Gastroesophageal sphincter (tissue), 4 donors: ENCODE measurements around the gene ADAD2. TPM values are rescaled to one million over a fixed set of nuclear protein-coding genes. Genes with fewer than 3 reads are reported as not detected.

Experiments
- ATAC-seq: fragments of 150-250 bp; one replicate; pipeline ENCODE4 v1.9.1; 2016; ENCODE audit warnings: mild to moderate bottlenecking, moderate library complexity
- H3K27ac ChIP-seq, 4 donors: fragments of 200-600 bp; sonication (generic) in 3 of 4; 1 replicate in 3 of 4; 2 replicates in 1 of 4; pipeline ENCODE4 v1.5.1; 2016 to 2019
- H3K27me3 ChIP-seq: fragments of 200-600 bp; sonication (generic); one replicate; pipeline ENCODE4 v1.5.1; 2019
- H3K36me3 ChIP-seq, 2 donors: fragments of 200-600 bp; sonication (generic); one replicate each; pipeline ENCODE4 v1.5.1; 2019; ENCODE audit warnings: control low read depth in 1 of 2
- H3K4me1 ChIP-seq, 3 donors: fragments of 200-600 bp; sonication (generic); 1 replicate in 2 of 3; 2 replicates in 1 of 3; pipeline ENCODE4 v1.5.1; 2016 to 2019; ENCODE audit warnings: control low read depth in 2 of 3
- H3K4me3 ChIP-seq, 2 donors: fragments of 200-600 bp; sonication (generic); one replicate each; pipeline ENCODE4 v1.5.1; 2019; ENCODE audit warnings: mild to moderate bottlenecking in 1 of 2, moderate library complexity in 1 of 2
- H3K9me3 ChIP-seq, 3 donors: fragments of 200-600 bp; sonication (generic); one replicate each; pipeline ENCODE4 v1.5.1; 2017 to 2019; ENCODE audit warnings: control low read depth in 2 of 3
- EP300 ChIP-seq: sonication (generic); formaldehyde crosslinking; IDR thresholded peaks from one replicate; pipeline ENCODE4 v1.6.1; 2017; ENCODE audit warnings: antibody characterized with exemption, mild to moderate bottlenecking
- POLR2A ChIP-seq, 2 donors: fragments of 450-650 bp; IDR thresholded peaks; one replicate each; pipeline ENCODE4 v1.6.1; 2017; ENCODE audit warnings: antibody characterized with exemption in 2 of 2, mild to moderate bottlenecking in 2 of 2, moderate library complexity in 1 of 2
- POLR2AphosphoS5 ChIP-seq: sonication (generic); formaldehyde crosslinking; IDR thresholded peaks from one replicate; pipeline ENCODE4 v1.6.1; 2017; ENCODE audit warnings: antibody characterized with exemption
- WGBS, 2 donors: methylation state at CpG; one replicate each; pipeline ENCODE4 v1.1.5; 2018; ENCODE audit warnings: low coverage in 1 of 2; 5-methylcytosine and 5-hydroxymethylcytosine counted together
- total RNA-seq, 4 donors: library from RNA; depleted of rRNA; stranded (reverse); fragments of >200 nt; gene quantifications; one replicate each; pipeline ENCODE4 v1.1.0, GENCODE V29; 2016
- TF ChIP-seq, protein P1 (sequence below), 4 experiments: fragments of 200-600 bp in 2 of 4; fragments of 450-650 bp in 2 of 4; sonication (generic) in 1 of 4; IDR thresholded peaks; one replicate each; pipeline ENCODE4 v1.5.1; 2017 to 2019; ENCODE audit warnings: antibody characterized with exemption in 4 of 4, mild to moderate bottlenecking in 2 of 4, moderate library complexity in 2 of 4

Gene ADAD2
- total RNA-seq, 4 donors from 2014 or later, result 0.27 to 0.47 (median 0.31) TPM; not detected in 1

DNA sequence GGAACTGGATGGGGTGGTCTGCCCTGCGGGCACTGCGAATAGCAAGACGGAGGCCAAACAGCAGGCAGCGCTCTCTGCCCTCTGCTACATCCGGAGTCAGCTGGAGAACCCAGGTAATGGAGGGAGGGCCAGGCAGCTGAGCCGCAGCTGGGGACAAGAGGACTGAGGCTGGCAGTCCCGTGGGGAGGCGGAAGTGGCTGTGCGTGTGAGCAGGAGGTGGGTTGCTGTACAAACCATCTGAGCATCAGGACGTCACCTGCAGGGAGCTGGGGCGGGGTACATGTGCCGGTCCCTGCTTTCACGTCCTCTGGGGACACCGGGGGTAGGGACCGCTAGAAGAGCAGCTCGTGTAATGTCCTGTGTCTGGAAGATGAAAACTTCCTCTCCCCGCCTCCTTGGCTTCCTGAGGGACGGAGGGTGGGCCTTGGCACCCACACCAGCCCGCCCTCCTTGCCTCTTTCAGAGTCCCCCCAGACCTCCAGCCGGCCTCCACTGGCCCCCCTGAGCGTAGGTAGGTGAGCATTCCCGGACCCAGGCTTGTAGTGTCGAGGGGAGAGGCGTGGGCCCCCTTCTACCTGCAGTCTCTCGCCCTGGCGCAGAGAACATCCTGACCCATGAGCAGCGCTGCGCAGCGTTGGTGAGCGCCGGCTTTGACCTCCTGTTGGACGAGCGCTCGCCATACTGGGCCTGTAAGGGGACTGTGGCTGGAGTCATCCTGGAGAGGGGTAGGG is 3.7 kb downstream of the ADAD2 start:
- Histone ChIP-seq H3K36me3 (no peaks in the 10 kb centered on the region), H3K27me3 (peaks cover 34% of the 10 kb centered on the region), H3K27ac (no peak overlapping the region), H3K4me3 (no peak overlapping the region), H3K9me3 (no peaks in the 10 kb centered on the region), H3K4me1 (no peaks in the 10 kb centered on the region)
- ATAC-seq, result no peak
- 63% methylated on average over 10 of the region's 34 CpGs; no CpG with 5 or more reads in 1 of the 2 donors for WGBS, 2 donors
- TF ChIP-seq POLR2A (IDR thresholded peaks at IDR 0.05), result no peak
- TF ChIP-seq EP300, result no peak
- TF ChIP-seq, protein P1, sequence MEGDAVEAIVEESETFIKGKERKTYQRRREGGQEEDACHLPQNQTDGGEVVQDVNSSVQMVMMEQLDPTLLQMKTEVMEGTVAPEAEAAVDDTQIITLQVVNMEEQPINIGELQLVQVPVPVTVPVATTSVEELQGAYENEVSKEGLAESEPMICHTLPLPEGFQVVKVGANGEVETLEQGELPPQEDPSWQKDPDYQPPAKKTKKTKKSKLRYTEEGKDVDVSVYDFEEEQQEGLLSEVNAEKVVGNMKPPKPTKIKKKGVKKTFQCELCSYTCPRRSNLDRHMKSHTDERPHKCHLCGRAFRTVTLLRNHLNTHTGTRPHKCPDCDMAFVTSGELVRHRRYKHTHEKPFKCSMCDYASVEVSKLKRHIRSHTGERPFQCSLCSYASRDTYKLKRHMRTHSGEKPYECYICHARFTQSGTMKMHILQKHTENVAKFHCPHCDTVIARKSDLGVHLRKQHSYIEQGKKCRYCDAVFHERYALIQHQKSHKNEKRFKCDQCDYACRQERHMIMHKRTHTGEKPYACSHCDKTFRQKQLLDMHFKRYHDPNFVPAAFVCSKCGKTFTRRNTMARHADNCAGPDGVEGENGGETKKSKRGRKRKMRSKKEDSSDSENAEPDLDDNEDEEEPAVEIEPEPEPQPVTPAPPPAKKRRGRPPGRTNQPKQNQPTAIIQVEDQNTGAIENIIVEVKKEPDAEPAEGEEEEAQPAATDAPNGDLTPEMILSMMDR (IDR thresholded peaks at IDR 0.05), result no peak
- TF ChIP-seq POLR2AphosphoS5, result no peak

DNA sequence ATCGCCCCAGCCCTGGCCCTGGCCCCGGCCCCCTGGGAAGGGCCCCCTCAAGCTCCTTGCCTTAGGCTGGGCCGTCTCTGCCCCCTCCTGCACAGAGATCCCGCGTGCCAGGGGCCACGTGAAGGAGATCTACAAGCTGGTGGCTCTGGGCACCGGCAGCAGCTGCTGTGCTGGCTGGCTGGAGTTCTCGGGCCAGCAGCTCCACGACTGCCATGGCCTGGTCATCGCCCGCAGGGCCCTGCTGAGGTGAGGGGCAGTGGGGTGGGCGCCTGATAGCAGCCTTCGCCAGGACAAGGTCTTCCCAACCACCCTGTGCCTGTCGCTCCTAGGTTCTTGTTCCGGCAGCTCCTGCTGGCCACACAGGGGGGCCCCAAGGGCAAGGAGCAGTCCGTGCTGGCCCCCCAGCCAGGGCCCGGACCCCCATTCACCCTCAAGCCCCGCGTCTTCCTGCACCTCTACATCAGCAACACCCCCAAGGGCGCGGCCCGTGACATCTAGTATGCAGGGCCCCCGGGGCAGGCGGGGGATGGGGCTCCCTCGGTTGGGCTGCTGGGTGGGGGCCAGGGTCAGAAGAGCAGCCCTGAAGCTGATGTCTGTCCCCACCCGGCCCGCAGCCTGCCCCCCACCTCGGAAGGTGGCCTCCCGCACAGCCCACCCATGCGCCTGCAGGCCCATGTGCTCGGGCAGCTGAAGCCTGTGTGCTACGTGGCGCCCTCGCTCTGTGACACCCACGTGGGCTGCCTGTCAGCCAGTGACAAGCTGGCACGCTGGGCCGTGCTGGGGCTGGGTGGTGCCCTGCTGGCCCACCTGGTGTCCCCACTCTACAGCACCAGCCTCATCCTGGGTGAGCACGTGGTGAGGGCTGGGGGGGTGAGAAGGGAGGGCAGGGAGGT is 4.5 kb downstream of the ADAD2 start:
- no peak for TF ChIP-seq EP300
- TF ChIP-seq POLR2A (IDR thresholded peaks at IDR 0.05), result no peak
- no peak for TF ChIP-seq POLR2AphosphoS5
- TF ChIP-seq, protein P1 (IDR thresholded peaks at IDR 0.05), result no peak
- Histone ChIP-seq H3K4me1 (no peaks in the 10 kb centered on the region), H3K4me3 (no peak overlapping the region), H3K36me3 (no peaks in the 10 kb centered on the region), H3K27me3 (peaks cover 34% of the 10 kb centered on the region), H3K27ac (no peak overlapping the region), H3K9me3 (no peaks in the 10 kb centered on the region)
- WGBS, 2 donors, result no CpG with 5 or more reads among the region's 38 CpGs
- no peak for ATAC-seq

DNA sequence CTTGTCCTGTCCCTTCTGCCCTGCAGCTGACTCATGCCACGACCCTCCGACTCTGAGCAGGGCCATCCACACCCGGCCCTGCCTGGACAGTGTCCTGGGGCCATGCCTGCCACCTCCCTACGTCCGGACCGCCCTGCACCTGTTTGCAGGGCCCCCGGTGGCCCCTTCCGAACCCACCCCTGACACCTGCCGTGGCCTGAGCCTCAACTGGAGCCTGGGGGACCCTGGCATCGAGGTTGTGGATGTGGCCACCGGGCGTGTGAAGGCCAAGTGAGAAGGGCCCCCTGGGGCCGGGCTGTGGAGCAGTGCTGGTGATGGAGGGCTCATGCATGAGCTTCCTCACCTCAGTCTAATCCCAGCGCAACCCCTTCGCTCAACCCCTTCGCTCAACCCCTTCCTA is 5.1 kb downstream of the ADAD2 start:
- no CpG with 5 or more reads among the region's 16 CpGs for WGBS, 2 donors
- Histone ChIP-seq H3K27me3 (peaks cover 34% of the 10 kb centered on the region), H3K4me3 (no peak overlapping the region), H3K4me1 (no peaks in the 10 kb centered on the region), H3K27ac (no peak overlapping the region), H3K9me3 (no peaks in the 10 kb centered on the region), H3K36me3 (no peaks in the 10 kb centered on the region)
- ATAC-seq, result no peak
- no peak for TF ChIP-seq POLR2A (IDR thresholded peaks at IDR 0.05)
- TF ChIP-seq POLR2AphosphoS5, result no peak
- TF ChIP-seq, protein P1 (IDR thresholded peaks at IDR 0.05), result no peak
- TF ChIP-seq EP300, result no peak

DNA sequence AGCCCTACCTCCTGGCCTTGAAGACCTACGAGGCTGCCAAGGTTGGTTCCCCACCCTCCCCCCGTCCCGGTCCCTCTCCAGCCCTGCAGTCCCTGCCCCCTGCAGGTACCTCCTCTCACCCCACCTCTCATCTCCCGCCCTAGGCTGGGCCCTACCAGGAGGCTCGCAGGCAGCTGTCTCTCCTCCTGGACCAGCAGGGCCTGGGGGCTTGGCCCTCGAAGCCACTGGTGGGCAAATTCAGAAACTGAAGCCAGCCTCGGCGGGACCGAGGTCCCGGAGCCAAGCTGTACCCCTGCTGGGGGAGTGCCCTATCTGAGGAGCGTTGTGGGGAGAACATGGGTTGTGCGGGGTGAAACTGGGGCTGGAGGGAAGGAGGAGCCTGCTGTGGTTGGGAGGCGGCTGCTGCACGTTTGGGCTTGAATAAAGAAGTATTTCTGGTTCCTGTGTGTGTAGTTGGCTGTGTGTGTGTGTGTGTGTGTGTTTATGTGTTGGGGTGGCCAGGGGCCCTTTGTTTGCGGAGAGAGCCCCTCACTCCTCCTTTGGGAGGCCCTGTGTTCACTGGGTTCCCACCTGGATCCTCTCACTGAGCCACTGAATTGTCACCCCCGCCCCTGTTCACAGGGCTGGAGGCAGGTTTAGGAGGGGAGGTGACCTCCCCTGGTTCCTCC is 5.9 kb downstream of the ADAD2 start:
- no peak for ATAC-seq
- no peaks in the 10 kb centered on the region for H3K9me3 ChIP-seq
- peaks cover 34% of the 10 kb centered on the region for H3K27me3 ChIP-seq
- H3K4me3 ChIP-seq, result no peak overlapping the region
- H3K36me3 ChIP-seq, result no peaks in the 10 kb centered on the region
- TF ChIP-seq POLR2A (IDR thresholded peaks at IDR 0.05) (no peak), POLR2AphosphoS5 (no peak), EP300 (no peak)
- H3K4me1 ChIP-seq, result no peaks in the 10 kb centered on the region
- H3K27ac ChIP-seq, result no peak overlapping the region
- 64 to 80% methylated on average over 1 to 7 of the region's 16 CpGs for WGBS, 2 donors

DNA sequence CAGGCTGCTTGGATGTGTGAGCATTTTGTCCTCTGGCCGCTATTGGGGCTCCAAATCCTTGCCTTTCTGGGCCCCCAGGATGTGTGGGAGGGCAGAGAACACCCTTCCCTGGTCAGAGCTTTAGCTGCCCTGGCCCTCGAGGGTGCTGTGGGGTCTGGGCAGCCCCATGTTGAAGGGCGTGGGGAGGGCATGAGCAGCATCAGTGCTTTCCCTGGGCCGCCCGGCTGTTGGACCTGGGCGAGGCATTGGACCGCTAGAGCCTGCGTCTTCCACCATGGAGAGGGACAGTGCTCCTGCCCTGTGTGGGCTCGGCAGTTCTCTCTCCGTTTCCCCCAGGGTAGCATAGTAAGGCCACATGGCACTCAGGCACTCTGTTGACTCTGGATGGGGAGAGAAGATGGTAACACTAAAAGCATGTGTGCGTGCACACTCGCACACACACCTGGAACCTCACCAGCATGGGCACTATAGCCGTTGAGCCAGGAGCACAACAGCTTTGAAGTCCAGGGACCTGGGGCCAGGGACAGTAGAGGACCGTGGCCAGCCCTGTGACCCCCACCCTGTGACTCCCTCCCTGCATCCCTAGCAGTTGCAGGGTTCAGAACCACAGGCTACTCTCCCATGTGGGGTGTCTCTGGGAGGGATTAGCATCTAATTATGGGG is 6.6 kb downstream of the ADAD2 start:
- TF ChIP-seq POLR2A (IDR thresholded peaks at IDR 0.05) (no peak), POLR2AphosphoS5 (no peak), EP300 (no peak)
- TF ChIP-seq, protein P1 (IDR thresholded peaks at IDR 0.05), result no peak
- no peak overlapping the region for H3K4me3 ChIP-seq
- peaks cover 34% of the 10 kb centered on the region for H3K27me3 ChIP-seq
- ATAC-seq, result no peak
- H3K36me3 ChIP-seq, result no peaks in the 10 kb centered on the region
- no peaks in the 10 kb centered on the region for H3K9me3 ChIP-seq
- H3K4me1 ChIP-seq, result no peaks in the 10 kb centered on the region
- no CpG with 5 or more reads among the region's 14 CpGs for WGBS, 2 donors
- H3K27ac ChIP-seq, result no peak overlapping the region
